ENCODE measurements around the gene TTC27.
"Not testable (repeated sequence)": the region's sequence is repeated elsewhere in the genome, so short reads cannot be mapped to it uniquely, and the experiment has no call there.

Gene TTC27

DNA sequence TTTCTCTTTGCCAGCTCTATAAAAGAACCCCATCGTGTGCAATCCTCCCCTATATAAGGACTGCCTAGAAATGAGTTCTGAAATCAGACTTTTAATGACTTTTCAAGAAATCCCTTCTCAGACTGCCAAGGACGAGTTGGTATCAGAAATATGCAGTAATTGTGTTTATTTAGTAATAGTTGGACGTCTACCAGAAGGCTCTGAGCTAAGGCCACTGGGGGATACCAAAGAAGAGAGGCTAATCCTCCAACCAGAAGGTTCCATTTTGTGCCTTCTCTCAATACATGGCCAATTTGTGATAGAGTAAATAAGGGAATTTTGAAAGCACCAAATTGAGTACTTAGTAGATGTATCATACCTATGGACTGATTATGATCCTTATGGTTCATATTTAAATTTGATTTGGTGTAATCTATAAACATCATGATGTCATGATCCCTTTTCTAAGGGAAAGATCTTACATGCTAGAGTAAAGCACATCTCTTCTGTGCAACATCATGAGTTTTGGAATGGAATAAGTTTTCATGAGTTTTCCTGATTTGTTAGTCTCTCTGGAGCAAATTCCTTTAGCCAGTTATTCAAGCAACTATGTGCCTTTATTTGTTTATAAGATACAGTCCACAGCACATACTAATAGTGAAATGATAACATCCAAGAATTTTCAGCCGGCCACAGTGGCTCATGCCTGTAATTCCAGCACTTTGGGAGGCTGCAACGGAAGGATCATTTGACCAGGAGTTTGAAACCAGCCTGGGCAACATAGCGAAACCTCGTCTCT, 236.7 kb downstream of the TTC27 start:
- DNase-seq (ENCODE audit: low read depth): peak; percentile 68

DNA sequence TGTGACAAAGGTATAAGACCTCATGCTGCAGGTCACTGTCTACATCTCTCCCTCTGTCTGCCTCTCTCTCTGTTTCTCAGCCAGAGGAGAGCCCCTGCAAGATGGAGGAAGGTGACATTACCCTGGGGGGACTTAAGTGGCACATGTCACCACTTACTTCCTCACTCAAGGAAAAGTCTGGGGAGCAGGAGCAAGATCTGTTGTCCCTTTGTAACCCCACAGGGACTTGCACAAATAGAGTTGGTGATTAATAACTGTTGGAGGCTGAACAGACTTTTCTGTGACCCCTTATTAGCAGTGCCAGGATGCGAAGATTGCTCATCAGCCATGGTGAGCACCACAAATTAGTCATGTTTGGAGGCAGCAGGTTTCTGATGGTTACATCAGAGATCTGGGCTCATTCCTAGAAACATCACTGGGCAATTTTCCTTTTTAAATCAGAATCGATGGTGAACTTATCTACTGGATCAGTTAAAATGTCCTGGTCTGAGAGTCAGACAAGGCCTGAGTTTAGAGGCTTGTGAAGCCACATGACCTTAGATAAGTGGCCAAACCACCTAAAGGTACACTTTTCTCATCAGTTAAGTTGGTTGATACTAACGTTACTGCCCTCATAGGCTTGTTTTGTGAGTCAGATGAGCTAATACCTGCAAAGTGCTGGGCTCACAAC, 237.7 kb downstream of the TTC27 start:
- peak; percentile 35 for DNase-seq (ENCODE audit: low read depth)
- no peak for TF ChIP-seq CTCF (conservative IDR thresholded peaks at IDR 0.05; ENCODE audit: low read depth, low read length)
- H3K4me3 ChIP-seq (ENCODE audit: low read length): no peak overlapping the region

More for the DNA sequence above, 236.7 kb downstream of the TTC27 start:
- TF ChIP-seq CTCF (conservative IDR thresholded peaks at IDR 0.05; ENCODE audit: low read depth, low read length): no peak
- no peak overlapping the region for H3K4me3 ChIP-seq (ENCODE audit: low read length)

GRCh38 chr2:32866462-32866861, 238.6 kb downstream of the TTC27 start:
- DNase-seq (ENCODE audit: low read depth); H3K4me3 ChIP-seq (ENCODE audit: low read length): not testable (repeated sequence)
